Hematopoietic multipotent progenitor cell treated with erythropoietin and hydrocortisone succinate and interleukin-3 and kit ligand, for 8 days (in vitro differentiated cells): ENCODE results near the gene TMEM235.
A peak's percentile ranks its signal among the peaks of the same experiment; 100 is the strongest.

Experiments
- DNase-seq: peaks from one replicate; pipeline ENCODE4 v3.0.0-alpha.2; 2015

Gene TMEM235

DNA sequence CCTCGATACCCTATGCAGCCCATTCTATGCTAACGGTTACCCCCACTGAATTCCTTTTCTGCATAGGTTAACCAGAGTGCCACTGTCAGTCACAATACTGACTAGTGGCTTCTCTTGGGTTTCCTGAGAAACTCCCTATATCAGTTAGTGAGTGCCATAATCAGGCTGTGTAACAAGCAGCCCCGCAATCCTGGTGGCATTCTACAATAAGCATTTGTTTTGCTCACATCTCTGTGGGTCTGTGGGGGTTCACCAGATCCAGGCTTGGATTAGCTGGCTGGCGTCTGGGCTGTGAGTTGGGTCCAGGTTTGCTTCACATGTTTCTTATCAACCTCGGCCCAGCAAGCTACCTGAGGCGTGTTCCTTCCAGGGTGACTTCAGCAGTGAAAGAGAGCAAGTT lies 42.4 kb downstream of the TMEM235 start:
- peak; percentile 33 for DNase-seq

DNA sequence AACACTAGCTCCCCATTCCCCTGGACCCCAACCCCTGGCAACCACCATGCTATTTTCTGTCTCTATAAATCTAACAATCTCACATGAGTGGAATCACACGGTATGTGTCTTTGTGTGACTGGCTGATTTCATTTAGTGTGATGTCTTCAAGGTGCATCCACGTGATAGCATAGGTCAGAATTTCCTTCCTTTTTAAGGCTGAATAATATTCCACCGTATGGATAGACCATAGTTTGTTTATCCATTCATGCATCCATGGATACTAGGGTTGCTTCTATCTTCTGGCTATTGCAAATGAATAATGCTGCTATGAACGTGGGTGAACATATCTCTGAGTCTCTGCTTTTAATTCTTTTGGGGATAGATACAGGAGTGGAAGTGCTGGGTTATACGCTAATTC lies 43.9 kb downstream of the TMEM235 start:
- no peak for DNase-seq

DNA sequence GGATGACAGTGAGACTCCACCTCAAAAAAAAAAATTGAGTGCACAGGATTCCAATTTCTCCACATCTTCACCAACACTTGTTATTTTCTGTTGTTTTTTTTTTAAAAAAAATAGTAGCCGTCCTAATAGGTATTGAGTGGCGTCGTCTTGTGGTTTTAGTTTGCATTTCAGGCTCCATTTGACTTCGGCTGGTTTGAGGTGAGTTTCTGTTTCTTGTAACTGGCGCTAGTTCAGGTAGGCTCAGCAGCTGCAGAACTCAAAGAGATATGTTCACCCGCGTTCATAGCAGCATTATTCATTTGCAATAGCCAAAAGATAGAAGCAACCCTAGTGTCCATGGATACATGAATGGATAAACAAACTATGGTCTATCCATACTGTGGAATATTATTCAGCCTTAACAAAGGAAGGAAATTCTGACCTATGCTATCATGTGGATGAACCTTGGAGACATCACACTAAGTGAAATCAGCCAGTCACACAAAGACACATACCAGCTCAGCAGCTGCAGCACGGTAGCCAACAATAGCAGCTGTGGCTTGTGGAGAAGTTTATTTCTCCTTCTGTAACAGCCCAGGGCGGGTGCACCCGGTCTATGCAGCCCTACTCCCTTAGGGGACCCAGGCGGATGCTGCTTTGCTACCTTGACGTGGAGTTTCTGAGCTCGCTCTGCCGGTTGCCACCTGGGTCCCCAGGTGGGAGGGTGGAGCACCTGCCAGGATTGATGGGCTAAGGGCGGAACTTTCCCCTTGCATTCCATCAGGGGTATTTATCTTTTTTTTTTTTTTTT lies 44.9 kb downstream of the TMEM235 start:
- DNase-seq = no peak

DNA sequence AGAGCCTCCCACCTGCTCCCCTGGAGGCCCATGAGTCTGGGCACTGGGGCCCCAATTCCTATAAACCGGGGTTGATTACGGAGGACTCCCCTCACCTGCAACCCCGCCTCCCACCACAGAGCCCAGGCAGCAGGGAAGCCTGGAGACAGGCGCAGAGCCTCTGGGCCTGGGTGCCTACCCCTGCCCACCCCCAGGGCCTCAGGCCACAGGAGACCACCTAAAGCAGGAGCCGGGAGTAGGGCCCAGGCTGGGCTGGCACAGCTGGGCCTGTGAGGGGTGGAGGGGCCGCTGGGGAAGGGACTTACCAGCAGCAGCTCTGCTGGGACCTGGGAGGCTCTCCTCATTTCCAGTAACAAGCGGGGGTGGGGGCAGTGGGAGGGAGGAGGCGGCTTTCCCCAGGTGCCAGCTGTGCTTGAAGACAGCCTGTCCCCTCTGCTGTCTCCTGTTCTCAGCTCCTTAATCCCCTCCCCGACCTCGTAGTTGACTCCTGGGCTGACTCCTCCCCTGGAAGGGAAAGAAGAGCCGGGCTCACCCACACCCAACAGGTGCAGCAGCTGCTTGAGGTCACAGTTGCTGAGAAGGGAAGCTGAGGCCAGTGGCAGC lies 46.8 kb downstream of the TMEM235 start:
- no peak for DNase-seq

DNA sequence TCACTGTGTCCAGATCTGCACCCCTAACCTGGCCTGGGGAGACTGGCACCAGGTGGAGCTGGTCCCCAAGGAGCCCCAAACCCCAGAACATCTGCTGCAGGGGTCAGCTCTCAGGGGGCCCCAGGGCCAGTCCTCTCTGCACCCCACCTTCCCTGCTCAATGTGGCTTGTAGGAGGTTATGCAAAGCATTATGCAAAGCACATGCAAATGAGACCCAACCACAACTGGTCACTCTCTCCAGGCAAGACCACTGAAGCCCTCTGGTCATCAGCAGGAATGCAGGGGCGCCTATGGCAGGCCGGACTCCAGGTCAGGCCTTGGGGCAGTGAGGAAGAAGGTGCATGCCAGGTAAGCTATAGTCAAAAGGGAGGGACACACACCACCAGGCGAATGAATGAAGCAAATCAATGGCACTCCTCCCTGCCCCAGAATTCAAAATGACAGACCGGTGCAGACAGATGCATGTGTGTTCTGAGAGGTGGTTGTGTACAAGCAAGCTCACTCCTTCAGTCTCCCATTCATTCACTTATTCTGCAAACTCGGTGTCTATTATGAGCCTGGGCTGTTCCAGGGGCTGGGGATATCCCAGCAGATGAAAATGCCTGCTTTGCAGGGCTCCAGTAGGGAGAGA lies 48.0 kb downstream of the TMEM235 start:
- no peak for DNase-seq

DNA sequence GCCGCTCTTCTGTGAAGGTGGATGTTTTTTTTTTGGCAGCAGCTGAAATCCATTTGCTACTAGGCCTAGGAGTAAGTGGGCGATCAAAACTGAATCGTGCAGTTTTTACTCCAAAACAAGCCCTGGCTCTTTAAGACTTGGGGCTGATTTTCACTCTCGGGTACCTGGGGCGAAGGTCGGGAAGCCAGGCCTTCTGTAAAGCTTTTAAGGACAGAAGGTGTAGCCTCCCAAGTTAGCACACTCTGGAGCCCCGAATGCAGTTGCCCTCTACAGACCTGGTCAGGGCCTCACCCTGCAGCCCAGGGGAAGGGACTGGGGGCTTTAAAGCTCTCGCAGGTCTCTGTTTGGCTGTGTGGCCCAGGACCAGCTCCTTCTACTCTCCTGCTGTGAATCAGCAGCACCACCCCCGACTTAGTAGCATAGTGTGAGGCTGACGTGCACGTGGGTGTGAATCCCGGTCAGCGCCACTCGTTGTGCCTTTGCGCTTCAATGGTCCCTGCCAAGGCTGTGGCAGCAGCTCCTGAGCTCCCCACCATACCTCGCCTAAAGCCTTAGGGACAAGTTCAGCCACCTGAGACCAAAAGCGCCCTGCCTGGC lies 49.9 kb downstream of the TMEM235 start:
- no peak for DNase-seq

DNA sequence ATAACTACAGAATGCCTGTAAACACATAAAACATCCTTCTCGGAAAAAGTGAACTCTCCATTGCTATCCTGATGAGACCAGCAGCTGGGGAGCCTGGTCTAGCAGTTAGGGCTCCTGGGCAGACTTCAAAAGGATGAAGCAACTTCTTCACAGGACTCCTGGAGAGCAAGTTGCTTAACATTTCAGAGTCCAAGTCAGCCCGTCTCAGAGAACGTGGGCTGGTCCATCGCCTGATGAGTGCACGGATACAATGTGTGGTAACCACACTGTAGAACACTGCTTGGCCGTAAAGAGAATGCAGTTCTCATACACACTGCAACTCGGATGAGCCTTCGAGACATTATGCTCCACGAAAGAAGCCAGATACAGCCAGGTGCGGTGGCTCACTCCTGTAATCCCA lies 52.7 kb downstream of the TMEM235 start:
- DNase-seq = no peak

DNA sequence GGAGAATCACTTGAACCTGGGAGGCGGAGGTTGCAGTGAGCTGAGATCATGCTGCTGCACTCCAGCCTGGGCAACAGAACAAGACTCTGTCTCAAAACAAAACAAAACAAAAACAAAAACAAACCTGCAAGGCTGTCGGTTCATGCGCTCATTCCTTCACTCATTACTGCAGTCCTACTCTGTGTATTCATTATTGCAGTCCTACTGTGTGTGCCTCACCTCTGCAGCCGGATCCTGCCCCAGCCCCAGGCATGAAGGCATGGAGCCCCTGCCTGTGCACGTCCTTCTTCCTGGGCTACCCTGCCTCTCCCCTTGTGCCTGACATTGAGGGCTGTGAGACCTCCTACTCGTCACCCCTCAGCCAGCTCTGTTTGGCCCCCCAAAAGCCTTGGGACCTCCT lies 57.6 kb downstream of the TMEM235 start:
- no peak for DNase-seq

DNA sequence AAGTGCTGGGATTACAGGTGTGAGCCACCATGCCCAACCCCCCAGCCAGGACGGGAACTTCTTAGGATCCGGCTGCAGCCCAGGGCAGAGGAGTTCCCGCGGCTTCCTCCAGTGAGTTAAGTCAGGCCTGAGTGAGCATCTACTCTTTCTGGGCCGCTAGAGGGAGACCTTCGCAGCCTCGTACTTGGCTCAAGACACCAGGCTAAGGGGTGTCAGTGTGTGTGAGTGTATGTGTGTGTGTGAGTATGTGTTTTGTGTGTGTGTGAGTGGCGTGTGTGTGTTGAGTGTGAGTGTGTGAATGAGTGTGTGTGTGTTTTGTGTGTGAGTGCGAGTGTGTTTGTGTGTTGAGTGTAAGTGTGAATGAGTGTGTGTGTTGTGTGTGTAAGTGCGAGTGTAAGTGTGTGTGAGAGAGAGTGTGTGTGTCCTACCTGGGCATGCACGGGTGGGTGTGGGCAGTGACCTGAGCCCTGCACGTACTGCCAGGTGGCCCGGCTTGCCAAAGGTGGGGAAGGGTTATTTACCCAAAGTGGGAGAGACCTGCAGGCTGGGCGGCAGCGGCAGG lies 58.5 kb downstream of the TMEM235 start:
- DNase-seq = peak; percentile 92
